Mesothelial cell of epicardium (in vitro differentiated cells): ENCODE measurements around the gene ENTPD6. TPM values are rescaled to one million over a fixed set of nuclear protein-coding genes. Genes with fewer than 3 reads are reported as not detected.
"Not testable (repeated sequence)": the region's sequence is repeated elsewhere in the genome, so short reads cannot be mapped to it uniquely, and the experiment has no call there.

ENCODE experiments used
- DNase-seq, 2 experiments: peaks; one replicate each; pipeline ENCODE4 v3.0.0; 2021; ENCODE audit warnings: low spot score in 2 of 2; ENCODE audit not compliant: unreplicated experiment in 2 of 2
- H3K27ac Mint-ChIP-seq: 2 replicates; pipeline ENCODE4 v1.8.0; 2021; ENCODE audit warnings: mixed read lengths
- H3K27me3 Mint-ChIP-seq: 2 replicates; pipeline ENCODE4 v1.8.0; 2021; ENCODE audit warnings: low read depth, mixed read lengths
- H3K36me3 Mint-ChIP-seq: 2 replicates; pipeline ENCODE4 v1.8.0; 2021; ENCODE audit warnings: mixed read lengths
- H3K4me1 Mint-ChIP-seq: 2 replicates; pipeline ENCODE4 v1.8.0; 2021; ENCODE audit warnings: mixed read lengths
- H3K4me3 Mint-ChIP-seq: 2 replicates; pipeline ENCODE4 v1.8.0; 2021; ENCODE audit warnings: mild to moderate bottlenecking, moderate library complexity, mixed read lengths
- H3K9me3 Mint-ChIP-seq: 2 replicates; pipeline ENCODE4 v1.8.0; 2021; ENCODE audit warnings: mixed read lengths
- CTCF ChIP-seq: fragments of 200-600 bp; sonication (generic); IDR thresholded peaks from one replicate; pipeline ENCODE4 v1.5.0; 2021; ENCODE audit warnings: antibody characterized with exemption; ENCODE audit not compliant: unreplicated experiment
- total RNA-seq: library from RNA; stranded (reverse); gene quantifications from 3 replicates; pipeline ENCODE4 v1.2.1, GENCODE V29; 2021

ENTPD6 gene
- total RNA-seq, 1 donor from 2014 or later: 59.3 TPM

GRCh38 chr20:25237610-25238318 lies 42.3 kb downstream of the ENTPD6 start:
- no peak for DNase-seq
- Mint-ChIP-seq H3K9me3 (no peaks in the 10 kb centered on the region), H3K4me1 (peaks cover 32% of the 10 kb centered on the region), H3K27me3 (peaks cover 8% of the 10 kb centered on the region), H3K36me3 (no peaks in the 10 kb centered on the region), H3K27ac (no peak overlapping the region), H3K4me3 (no peak overlapping the region)
- no peak for TF ChIP-seq CTCF

GRCh38 chr20:25238319-25239037 lies 43.0 kb downstream of the ENTPD6 start:
- no peak for DNase-seq
- Mint-ChIP-seq H3K4me3 (no peak overlapping the region), H3K27me3 (peaks cover 10% of the 10 kb centered on the region), H3K27ac (no peak overlapping the region), H3K36me3 (no peaks in the 10 kb centered on the region), H3K9me3 (peaks cover 3% of the 10 kb centered on the region), H3K4me1 (peaks cover 30% of the 10 kb centered on the region)
- TF ChIP-seq CTCF: no peak

- DNase-seq: no peak
- Mint-ChIP-seq H3K4me3 (no peak overlapping the region), H3K27ac (no peak overlapping the region), H3K27me3 (peaks cover 10% of the 10 kb centered on the region), H3K4me1 (peaks cover 18% of the 10 kb centered on the region), H3K9me3 (peaks cover 6% of the 10 kb centered on the region), H3K36me3 (no peaks in the 10 kb centered on the region)
- no peak for TF ChIP-seq CTCF
These were observed 44.2 kb downstream of the ENTPD6 start for GRCh38 chr20:25239387-25240370.

GRCh38 chr20:25240851-25241658 lies 45.5 kb downstream of the ENTPD6 start:
- H3K9me3 Mint-ChIP-seq, H3K36me3 Mint-ChIP-seq, DNase-seq, H3K27me3 Mint-ChIP-seq, H3K4me3 Mint-ChIP-seq: not testable (repeated sequence)
- Mint-ChIP-seq H3K27ac (peak overlapping the region; percentile 70), H3K4me1 (peaks cover 15% of the 10 kb centered on the region)

- not testable (repeated sequence) for H3K9me3 Mint-ChIP-seq, H3K36me3 Mint-ChIP-seq, H3K4me3 Mint-ChIP-seq, DNase-seq
- H3K27ac Mint-ChIP-seq: peak overlapping the region; percentile 70
- peaks cover 10% of the 10 kb centered on the region for H3K27me3 Mint-ChIP-seq
- H3K4me1 Mint-ChIP-seq: peaks cover 15% of the 10 kb centered on the region
These were observed 46.1 kb downstream of the ENTPD6 start for GRCh38 chr20:25241659-25241955.

GRCh38 chr20:25242231-25242630 lies 46.7 kb downstream of the ENTPD6 start:
- peaks cover 6% of the 10 kb centered on the region for H3K9me3 Mint-ChIP-seq
- DNase-seq: no peak
- no peak overlapping the region for H3K4me3 Mint-ChIP-seq
- no peak for TF ChIP-seq CTCF
- no peak overlapping the region for H3K27ac Mint-ChIP-seq
- H3K36me3 Mint-ChIP-seq: no peaks in the 10 kb centered on the region
- peaks cover 13% of the 10 kb centered on the region for H3K27me3 Mint-ChIP-seq
- H3K4me1 Mint-ChIP-seq: peaks cover 15% of the 10 kb centered on the region
